Brain pericyte (primary cell): ENCODE data around the gene PSMD11.
"Not testable (repeated sequence)": the region's sequence is repeated elsewhere in the genome, so short reads cannot be mapped to it uniquely, and the experiment has no call there.

Experiments
- DNase-seq: peaks from one replicate; pipeline ENCODE4 v3.0.0-alpha.2; 2012; ENCODE audit warnings: low read depth, low spot score

PSMD11 gene

DNA sequence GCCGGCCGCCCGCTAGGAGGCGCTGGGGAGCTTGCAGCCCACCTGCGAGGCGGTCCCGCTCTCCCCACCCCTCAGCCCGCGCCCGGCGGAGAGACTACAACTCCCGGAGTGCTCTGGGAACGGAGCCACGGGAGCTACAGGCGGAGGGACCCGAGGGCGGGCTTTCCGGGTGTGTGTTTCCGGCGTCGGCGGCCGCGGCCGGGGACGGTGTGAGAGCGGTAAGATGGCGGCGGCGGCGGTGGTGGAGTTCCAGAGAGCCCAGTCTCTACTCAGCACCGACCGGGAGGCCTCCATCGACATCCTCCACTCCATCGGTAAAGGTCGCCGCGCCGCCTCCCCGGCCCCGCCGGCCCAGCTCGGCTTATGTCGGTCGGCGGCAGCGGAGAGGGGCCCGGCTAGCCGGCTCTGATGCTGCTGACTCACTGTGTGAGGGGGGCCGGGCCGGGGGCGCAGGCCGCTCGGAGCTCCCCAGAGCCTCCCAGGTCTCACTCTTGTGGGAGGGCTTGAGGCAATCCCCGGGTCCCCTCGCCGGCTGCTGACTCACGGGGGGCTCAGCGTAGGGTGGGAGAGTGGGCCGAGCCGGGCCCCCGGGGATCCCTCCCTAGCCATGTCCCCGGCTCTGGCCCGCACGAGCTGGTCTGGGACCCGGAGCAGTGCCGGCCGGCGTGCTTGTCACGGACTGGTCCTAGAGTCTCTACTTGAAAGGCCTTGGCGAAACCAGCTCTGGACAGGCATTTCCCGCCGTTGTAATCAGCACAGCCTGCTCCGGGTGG lies at the start of gene PSMD11:
Gene PSMD11, plus strand, starts transcription at position 210 of the 773 bp plus-strand sequence. Its CDS starts 14 bp downstream, at position 224.
- DNase-seq: peak; percentile 84

DNA sequence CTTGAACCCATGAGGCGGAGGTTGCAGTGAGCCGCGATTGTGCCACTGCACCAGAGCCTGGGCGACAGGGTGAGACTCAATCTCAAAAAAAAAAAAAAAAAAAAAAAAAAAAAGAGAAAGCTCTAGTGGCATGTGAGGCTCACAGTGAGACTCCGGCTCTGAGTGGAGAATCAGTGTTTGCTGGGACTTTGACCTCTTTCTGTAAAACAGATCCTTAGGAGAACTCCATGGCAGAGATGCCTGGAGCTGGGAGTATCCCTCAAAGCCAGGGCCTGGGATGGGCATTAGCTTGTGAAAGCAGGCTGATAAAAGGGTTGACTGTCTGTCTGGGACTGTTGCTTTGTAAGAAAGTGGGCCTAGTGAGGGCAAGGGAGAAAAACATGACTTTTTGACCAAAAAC lies 48.0 kb upstream of the PSMD11 start:
- DNase-seq: no peak

DNA sequence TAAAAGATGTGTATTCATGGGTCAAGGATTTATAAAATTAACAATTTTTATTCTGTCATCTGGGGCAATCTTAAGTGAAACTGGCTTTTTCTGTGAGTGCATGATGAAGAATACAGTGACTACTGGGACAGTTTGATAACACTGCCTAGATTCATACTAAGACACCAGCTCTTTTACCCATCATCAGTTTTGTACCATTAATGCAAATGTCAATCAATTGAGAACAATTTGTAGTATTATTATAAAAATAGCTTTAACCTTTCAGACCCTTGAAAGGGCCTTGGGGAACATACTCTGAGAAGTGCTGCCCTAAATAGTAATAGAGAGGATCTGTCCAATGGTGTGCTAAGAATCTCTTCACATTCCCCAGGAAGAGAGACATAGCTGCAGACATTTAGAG lies 45.4 kb upstream of the PSMD11 start:
- no peak for DNase-seq

DNA sequence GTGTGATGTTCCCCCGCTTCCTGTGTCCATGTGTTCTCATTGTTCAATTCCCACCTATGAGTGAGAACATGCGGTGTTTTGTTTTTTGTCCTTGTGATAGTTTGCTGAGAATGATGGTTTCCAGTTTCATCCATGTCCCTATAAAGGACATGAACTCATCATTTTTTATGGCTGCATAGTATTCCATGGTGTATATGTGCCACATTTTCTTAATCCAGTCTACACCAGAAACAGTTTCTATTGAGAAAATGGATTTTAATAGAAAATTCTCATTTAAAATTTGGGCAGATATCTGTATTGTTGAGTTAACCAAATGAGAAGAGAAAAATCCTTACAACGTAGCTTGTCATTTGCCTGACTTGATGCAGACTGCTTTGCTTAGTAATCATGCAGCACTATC lies 34.2 kb upstream of the PSMD11 start:
- not testable (repeated sequence) for DNase-seq

DNA sequence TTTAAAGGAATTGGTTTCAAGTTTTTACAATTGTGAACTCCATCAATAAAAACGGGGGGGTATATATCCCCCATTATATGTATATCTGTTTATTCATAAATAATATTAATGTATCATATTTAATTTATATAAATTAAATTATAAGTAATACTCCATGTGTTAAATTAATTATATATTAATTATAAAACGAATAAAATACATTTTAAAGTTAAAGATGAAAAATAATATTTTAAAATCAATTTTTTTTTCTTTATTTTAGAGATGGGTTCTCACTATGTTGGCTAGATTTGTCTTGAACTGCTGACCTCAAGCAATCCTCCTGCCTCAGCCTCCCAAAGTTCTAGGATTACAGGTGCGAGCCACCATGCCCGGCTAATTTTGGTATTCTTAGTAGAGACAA lies 17.4 kb upstream of the PSMD11 start:
- no peak for DNase-seq

GRCh38 chr17:32429598-32429997 lies 14.7 kb upstream of the PSMD11 start:
- no peak for DNase-seq

GRCh38 chr17:32440722-32441121 lies 3.6 kb upstream of the PSMD11 start:
- no peak for DNase-seq

GRCh38 chr17:32441886-32442285 lies 2.4 kb upstream of the PSMD11 start:
- no peak for DNase-seq

DNA sequence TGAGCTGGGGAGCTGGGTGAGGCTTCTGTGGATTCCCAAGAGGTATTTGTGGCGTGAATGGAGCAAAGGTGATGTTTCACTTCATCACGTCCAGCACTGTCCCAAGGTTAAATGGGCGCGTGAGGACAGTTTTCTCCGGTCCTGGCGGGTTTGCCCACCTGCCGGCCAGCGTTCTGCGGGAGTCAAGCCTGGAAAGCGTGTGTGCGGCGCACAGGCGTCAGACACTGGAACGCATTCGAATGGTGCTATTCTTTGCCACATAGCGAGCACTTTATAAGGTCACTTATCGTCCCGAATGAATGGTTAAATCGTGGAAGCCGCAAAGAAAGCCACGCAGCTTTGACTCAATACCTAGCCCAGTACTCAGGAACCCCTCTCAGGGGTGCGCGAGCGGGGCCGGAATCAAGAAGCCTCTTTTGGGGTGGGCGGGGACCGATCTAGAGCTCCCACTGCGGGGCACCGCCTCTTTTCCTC lies 446 bp upstream of the PSMD11 start:
- DNase-seq: no peak

DNA sequence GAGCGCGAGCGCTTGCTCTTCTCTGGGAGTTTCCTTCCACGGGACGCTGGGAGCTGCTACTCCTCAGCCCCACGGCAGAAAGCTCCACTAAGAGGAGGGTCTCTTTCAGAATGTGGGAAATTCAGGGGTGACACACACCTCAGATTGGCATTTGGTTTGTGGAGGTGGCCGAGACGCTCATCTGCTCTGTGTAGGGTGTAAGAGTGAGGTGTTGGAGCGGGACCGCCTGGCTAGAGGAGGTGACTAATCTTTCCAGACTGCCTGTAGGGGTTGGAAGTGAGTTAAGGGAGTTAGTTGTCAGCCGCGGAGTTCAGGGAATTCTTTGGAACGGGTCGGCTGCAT lies 735 bp downstream of the PSMD11 start:
- no peak for DNase-seq

GRCh38 chr17:32445497-32445896 lies 1.2 kb downstream of the PSMD11 start:
- DNase-seq: no peak

DNA sequence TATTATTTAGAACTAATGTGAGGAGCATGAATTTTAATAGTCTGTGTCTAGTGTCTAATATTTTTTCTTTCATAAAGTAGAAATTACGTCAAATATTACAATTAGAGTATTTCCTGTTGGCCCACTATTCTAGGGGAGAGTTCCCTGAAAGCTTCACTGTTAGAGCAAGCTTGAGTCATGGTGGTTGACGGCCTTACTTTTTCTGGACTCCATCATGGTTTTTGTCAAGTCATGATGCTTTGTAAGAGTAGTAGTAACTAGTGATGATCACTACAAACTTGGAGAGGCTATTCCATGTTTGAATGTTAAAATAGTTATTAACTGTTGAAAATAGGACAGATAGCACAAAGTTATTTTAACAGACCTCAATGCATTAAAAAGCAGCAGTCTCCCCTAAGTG lies 1.7 kb downstream of the PSMD11 start:
- DNase-seq: no peak

GRCh38 chr17:32446949-32447348 lies 2.6 kb downstream of the PSMD11 start:
- DNase-seq: no peak

DNA sequence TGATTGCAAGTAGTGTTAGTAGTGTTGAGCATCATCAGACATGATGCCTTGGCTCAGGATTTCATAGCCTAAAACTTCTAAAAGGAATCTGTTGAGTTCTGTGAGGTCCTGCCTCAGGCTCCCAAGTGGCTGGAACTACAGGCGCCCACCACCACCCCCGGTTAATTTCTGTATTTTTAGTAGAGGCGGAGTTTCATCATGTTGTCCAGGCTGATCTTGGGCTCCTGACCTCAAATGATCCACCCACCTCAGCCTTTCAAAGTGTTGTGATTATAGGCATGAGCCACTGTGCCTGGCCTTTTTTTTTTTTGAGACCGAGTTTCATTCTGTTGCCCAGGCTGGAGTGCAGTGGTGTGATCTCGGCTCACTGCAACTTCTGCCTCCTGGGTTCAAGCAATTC lies 5.7 kb downstream of the PSMD11 start:
- no peak for DNase-seq

- DNase-seq: not testable (repeated sequence)
These were observed 6.1 kb downstream of the PSMD11 start for GRCh38 chr17:32450379-32450778.

DNA sequence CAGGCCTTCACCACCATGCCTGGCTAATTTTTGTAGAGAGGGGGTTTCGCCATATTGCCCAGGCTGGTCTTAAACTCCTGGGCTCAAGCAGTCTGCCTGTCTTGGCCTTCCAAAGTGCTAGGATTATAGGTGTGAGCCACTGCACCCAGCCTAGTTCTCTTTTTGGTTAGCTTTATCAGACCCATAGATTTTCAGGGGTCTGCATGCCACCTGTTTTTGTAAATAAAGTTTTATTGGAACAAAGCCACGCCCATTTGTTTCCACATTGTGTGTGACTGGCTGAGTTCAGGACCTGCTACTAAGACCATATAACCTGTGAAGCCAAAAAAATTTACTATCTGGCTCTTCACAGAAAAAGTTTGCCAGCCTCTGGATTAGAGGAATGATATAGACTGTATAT lies 7.6 kb downstream of the PSMD11 start:
- no peak for DNase-seq

DNA sequence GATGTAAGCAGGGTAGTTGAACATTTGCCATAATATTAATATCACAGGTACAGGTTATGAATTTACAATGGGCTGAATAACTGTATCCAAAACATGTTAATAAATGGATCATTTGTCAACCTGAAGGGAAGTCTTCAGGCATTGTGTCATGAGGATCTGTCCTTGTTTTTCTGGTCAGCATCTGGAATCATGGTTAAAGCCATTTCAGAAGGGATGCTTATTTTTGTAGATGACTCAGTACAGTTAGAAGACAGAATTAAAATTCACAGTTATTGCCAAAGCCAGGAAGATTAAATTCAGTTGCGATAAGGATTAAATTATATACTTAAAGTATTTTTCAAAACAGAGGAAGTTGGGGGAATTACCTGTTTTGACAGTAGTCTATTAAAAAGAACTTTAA lies 8.0 kb downstream of the PSMD11 start:
- no peak for DNase-seq

- DNase-seq: no peak
These were observed 9.1 kb downstream of the PSMD11 start for GRCh38 chr17:32453370-32453769.

DNA sequence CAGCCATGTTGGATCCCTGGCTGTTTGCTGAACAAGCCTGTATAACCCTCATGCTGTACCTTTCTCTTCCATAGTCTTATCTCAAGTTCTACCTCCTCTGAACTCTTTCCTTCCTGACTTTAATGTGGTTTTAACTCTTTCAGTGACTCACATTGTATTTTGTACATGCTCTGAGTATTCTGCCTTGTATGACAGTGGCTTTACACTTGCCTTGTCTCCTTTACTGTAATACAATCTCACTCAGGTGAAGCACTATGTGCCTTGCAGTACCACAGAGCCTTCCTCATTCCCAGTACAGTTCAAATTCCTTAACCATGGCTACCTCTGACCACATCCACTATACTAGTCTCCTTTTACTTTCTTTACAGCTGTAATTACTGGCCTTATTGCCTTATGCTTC lies 14.1 kb downstream of the PSMD11 start:
- no peak for DNase-seq

GRCh38 chr17:32460054-32460453 lies 15.7 kb downstream of the PSMD11 start:
- no peak for DNase-seq

- DNase-seq: no peak
These were observed 17.2 kb downstream of the PSMD11 start for GRCh38 chr17:32461498-32461852.

DNA sequence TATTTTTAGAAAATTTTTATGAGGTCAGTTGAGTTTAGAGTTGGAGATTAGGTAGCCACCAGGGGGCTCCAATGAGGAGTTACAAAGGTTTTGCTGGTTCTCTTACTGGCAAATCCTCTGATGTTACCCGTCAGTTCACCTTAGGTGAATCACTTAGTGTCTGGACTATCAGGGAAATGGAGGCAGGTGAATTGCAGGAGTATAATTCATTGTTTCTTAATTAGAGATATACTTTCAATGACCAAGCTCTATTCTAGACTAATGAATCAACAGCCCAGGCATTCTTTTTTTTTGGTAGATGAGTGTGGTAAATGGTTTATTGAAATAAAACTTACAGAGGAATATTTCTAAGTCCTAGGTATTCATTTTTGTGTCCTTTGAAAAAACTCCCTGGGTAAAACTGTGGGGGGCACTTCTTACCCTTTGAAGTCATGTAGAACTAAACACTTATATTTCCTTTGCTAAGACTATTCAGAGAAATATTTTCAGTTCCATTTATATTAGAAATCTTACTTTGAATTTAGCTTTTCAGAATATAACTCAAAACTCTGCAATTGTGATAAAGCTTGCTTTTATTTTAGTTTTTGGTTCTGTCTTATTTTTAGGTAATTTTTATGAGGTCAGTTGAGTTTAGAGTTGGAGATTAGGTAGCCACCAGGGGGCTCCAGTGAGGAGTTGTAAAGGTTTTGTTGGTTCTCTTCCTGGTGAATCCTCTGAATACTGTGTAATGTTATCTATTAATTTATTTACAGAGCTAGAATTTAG lies 17.7 kb downstream of the PSMD11 start:
- DNase-seq: no peak

DNA sequence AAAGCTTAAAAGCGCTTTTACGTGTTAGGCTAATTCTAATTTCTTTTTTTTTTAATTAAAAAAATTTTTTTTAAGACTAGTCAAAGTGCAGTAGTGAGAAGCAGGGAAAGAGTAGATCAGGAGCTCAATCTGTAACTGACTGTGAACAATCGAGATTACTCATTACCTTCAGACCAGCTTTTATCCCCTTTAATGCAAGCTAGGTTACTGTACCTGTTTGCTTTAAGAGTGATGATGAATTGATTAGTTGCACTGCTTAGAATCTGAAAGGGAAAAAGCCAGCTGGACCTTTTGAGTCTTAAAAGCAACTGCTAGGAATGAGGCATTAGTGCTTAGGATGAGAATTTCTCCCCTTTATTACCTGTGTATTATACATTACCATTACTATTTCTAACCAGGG lies 19.0 kb downstream of the PSMD11 start:
- DNase-seq: no peak
